ENCODE measurements around the gene UBE2E3. TPM values are rescaled to one million over a fixed set of nuclear protein-coding genes. Genes with fewer than 3 reads are reported as not detected.

Gene UBE2E3
- total RNA-seq, 4 donors from 2014 or later = 84.0 to 120 (median 86.4) TPM

DNA sequence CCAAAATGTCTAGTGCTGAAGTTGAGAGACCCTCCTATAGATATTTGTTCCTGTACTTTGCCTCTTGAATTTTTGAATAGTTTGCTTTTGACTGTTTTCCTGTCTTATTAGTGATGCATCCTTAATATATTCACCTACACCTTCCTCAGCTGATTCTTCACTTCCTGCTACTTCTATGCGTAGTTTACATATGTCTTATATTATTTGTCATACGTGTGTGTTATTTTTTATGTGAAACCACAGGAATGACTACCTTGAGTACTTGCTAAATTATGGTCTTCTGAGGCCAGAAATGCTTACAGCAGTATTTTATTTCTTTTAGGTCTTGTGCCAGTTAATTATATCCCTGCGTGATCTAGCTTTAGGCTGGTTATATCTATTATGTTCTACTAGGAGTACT, 9.9 kb downstream of the UBE2E3 start:
- H3K4me1 ChIP-seq = peaks cover 55 to 81% of the 10 kb centered on the region in 2 donors

GRCh38 chr2:180990794-180991193, 10.4 kb downstream of the UBE2E3 start:
- in situ Hi-C loops (cut with MboI; ENCODE audit: low sequenced_read_pairs in 4 of 4) (no loop called here), intact Hi-C loops (cut with DNase I; ENCODE audit: low total_unique reads) (no loop called here)
- H3K9me3 ChIP-seq = no peaks in the 10 kb centered on the region
- H3K4me1 ChIP-seq = peaks cover 52 to 76% of the 10 kb centered on the region in 2 donors
- no peak for ATAC-seq
- no peak overlapping the region for H3K4me3 ChIP-seq
- H3K27me3 ChIP-seq = no peaks in the 10 kb centered on the region
- TF ChIP-seq POLR2A (IDR thresholded peaks at IDR 0.05) (no peak), CTCF (IDR thresholded peaks at IDR 0.05 in 4 of 5, conservative IDR thresholded peaks at IDR 0.05 in 1 of 5) (no peak)
- no peak overlapping the region for H3K27ac ChIP-seq
- H3K36me3 ChIP-seq = no peaks in the 10 kb centered on the region
- DNase-seq = no peak

More for the DNA sequence above, 9.9 kb downstream of the UBE2E3 start:
- intact Hi-C loops (cut with DNase I; ENCODE audit: low total_unique reads) (no loop called here), in situ Hi-C loops (cut with MboI; ENCODE audit: low sequenced_read_pairs in 4 of 4) (no loop called here)
- TF ChIP-seq POLR2A (IDR thresholded peaks at IDR 0.05) (no peak), CTCF (IDR thresholded peaks at IDR 0.05 in 4 of 5, conservative IDR thresholded peaks at IDR 0.05 in 1 of 5) (no peak)
- DNase-seq (no peak), ATAC-seq (no peak)
- H3K9me3 ChIP-seq = no peaks in the 10 kb centered on the region
- H3K4me3 ChIP-seq = no peak overlapping the region
- no peak overlapping the region for H3K27ac ChIP-seq
- H3K36me3 ChIP-seq = no peaks in the 10 kb centered on the region
- H3K27me3 ChIP-seq = no peaks in the 10 kb centered on the region

- in situ Hi-C loops (cut with MboI; ENCODE audit: low sequenced_read_pairs in 4 of 4) (no loop called here), intact Hi-C loops (cut with DNase I; ENCODE audit: low total_unique reads) (no loop called here)
- no peaks in the 10 kb centered on the region for H3K27me3 ChIP-seq
- no peak overlapping the region for H3K4me3 ChIP-seq
- no peaks in the 10 kb centered on the region for H3K36me3 ChIP-seq
- no peak for DNase-seq
- H3K27ac ChIP-seq = no peak overlapping the region
- peaks cover 46 to 71% of the 10 kb centered on the region in 2 donors for H3K4me1 ChIP-seq
- ATAC-seq = no peak
- H3K9me3 ChIP-seq = no peaks in the 10 kb centered on the region
- TF ChIP-seq CTCF (IDR thresholded peaks at IDR 0.05 in 4 of 5, conservative IDR thresholded peaks at IDR 0.05 in 1 of 5) (no peak), POLR2A (IDR thresholded peaks at IDR 0.05) (no peak)
Measured at GRCh38 chr2:180991361-180991760, 11.0 kb downstream of the UBE2E3 start.

GRCh38 chr2:180991820-180992219, 11.4 kb downstream of the UBE2E3 start:
- DNase-seq (no peak), ATAC-seq (no peak)
- no peaks in the 10 kb centered on the region for H3K9me3 ChIP-seq
- TF ChIP-seq POLR2A (IDR thresholded peaks at IDR 0.05) (no peak), CTCF (IDR thresholded peaks at IDR 0.05 in 4 of 5, conservative IDR thresholded peaks at IDR 0.05 in 1 of 5) (no peak)
- no peaks in the 10 kb centered on the region for H3K36me3 ChIP-seq
- no peak overlapping the region for H3K27ac ChIP-seq
- H3K27me3 ChIP-seq = no peaks in the 10 kb centered on the region
- intact Hi-C loops (cut with DNase I; ENCODE audit: low total_unique reads) = no loop called here
- in situ Hi-C loops (cut with MboI; ENCODE audit: low sequenced_read_pairs in 4 of 4) = no loop called here
- H3K4me1 ChIP-seq = peaks cover 43 to 67% of the 10 kb centered on the region in 2 donors
- no peak overlapping the region for H3K4me3 ChIP-seq

DNA sequence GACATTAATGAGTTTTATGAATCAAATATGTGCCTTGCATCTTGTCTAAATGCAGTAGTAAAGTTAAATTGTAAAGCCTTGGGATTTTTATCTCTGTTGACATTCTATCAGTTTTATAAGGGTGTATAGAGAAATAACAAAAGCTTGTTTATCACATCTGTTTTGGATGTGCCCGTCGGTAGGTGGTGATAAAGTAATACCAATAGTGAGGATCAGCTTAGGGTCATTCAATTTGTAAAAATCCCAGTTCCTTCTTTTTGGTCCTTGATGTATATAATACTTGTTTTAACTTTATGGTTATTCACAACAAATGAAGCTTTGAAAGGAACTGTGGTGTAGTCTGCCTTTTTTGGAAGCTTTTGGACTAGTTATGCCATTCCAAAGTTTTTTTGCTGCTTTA, 12.6 kb downstream of the UBE2E3 start:
- TF ChIP-seq CTCF (IDR thresholded peaks at IDR 0.05 in 4 of 5, conservative IDR thresholded peaks at IDR 0.05 in 1 of 5) (no peak), POLR2A (IDR thresholded peaks at IDR 0.05) (no peak)
- H3K9me3 ChIP-seq = no peaks in the 10 kb centered on the region
- in situ Hi-C loops (cut with MboI; ENCODE audit: low sequenced_read_pairs in 4 of 4) = no loop called here
- DNase-seq (no peak), ATAC-seq (no peak)
- H3K27me3 ChIP-seq = no peaks in the 10 kb centered on the region
- no peak overlapping the region for H3K4me3 ChIP-seq
- H3K27ac ChIP-seq = no peak overlapping the region
- intact Hi-C loops (cut with DNase I; ENCODE audit: low total_unique reads) = no loop called here
- H3K36me3 ChIP-seq = no peaks in the 10 kb centered on the region
- H3K4me1 ChIP-seq = peaks cover 42 to 67% of the 10 kb centered on the region in 2 donors

Measured in gastrocnemius medialis (tissue), 4 donors.